NCI-H748 (cell line): ENCODE data around the gene GINS1.
"Not testable (repeated sequence)": the region's sequence is repeated elsewhere in the genome, so short reads cannot be mapped to it uniquely, and the experiment has no call there.

Experiments
- DNase-seq: peaks from one replicate; lab custom pipeline; 2025; ENCODE audit not compliant: unreplicated experiment; lab: John Stamatoyannopoulos, UW

GINS1 gene

GRCh38 chr20:25389858-25390537 lies 17.5 kb upstream of the GINS1 start:
- peak; percentile 72 for DNase-seq

- DNase-seq, result peak; percentile 99
Observed at GRCh38 chr20:25390538-25391528, 16.6 kb upstream of the GINS1 start, which contains the start of gene ABHD12. ABHD12 (minus strand) TSS chr20:25390835; CDS start chr20:25390703, 132 bp downstream.

- no peak for DNase-seq
Observed at GRCh38 chr20:25394276-25394675, 13.2 kb upstream of the GINS1 start.

GRCh38 chr20:25394996-25395395 lies 12.5 kb upstream of the GINS1 start:
- no peak for DNase-seq

GRCh38 chr20:25397096-25397495 lies 10.4 kb upstream of the GINS1 start:
- no peak for DNase-seq

GRCh38 chr20:25397821-25398220 lies 9.7 kb upstream of the GINS1 start:
- DNase-seq, result peak; percentile 76

GRCh38 chr20:25398376-25399036 lies 9.0 kb upstream of the GINS1 start:
- DNase-seq, result no peak

- DNase-seq, result peak; percentile 81
Observed at GRCh38 chr20:25399037-25399430, 8.4 kb upstream of the GINS1 start.

- not testable (repeated sequence) for DNase-seq
Observed at GRCh38 chr20:25400291-25400732, 7.2 kb upstream of the GINS1 start.

- peak; percentile 11 for DNase-seq
Observed at GRCh38 chr20:25402583-25402982, 4.9 kb upstream of the GINS1 start.

GRCh38 chr20:25408170-25408547 lies 686 bp downstream of the GINS1 start:
- DNase-seq, result peak; percentile 52

GRCh38 chr20:25408890-25409289 lies 1.4 kb downstream of the GINS1 start:
- no peak for DNase-seq

GRCh38 chr20:25418776-25419175 lies 11.3 kb downstream of the GINS1 start:
- DNase-seq, result no peak

GRCh38 chr20:25421102-25421501 lies 13.6 kb downstream of the GINS1 start:
- DNase-seq, result no peak

GRCh38 chr20:25422032-25422431 lies 14.6 kb downstream of the GINS1 start:
- DNase-seq, result no peak

GRCh38 chr20:25424536-25424935 lies 17.1 kb downstream of the GINS1 start:
- no peak for DNase-seq

- DNase-seq, result no peak
Observed at GRCh38 chr20:25437153-25437581, 29.7 kb downstream of the GINS1 start.

GRCh38 chr20:25439328-25439727 lies 31.9 kb downstream of the GINS1 start:
- DNase-seq, result no peak

- no peak for DNase-seq
Observed at GRCh38 chr20:25444556-25444955, 37.1 kb downstream of the GINS1 start.

- DNase-seq, result no peak
Observed at GRCh38 chr20:25447671-25448070, 40.2 kb downstream of the GINS1 start.

GRCh38 chr20:25452333-25452732 lies 44.9 kb downstream of the GINS1 start:
- DNase-seq, result no peak
